HepG2 (cell line): ENCODE measurements around the gene CUEDC2. TPM values are rescaled to one million over a fixed set of nuclear protein-coding genes. Genes with fewer than 3 reads are reported as not detected.

ENCODE experiments used
- ARNT ChIP-seq: fragments of 450-650 bp; IDR thresholded peaks from 2 replicates; pipeline ENCODE4 v1.6.1; 2017
- EP300 ChIP-seq, 3 experiments: sonication (generic) in 1 of 3; formaldehyde crosslinking in 1 of 3; IDR thresholded peaks; 2 replicates each; pipeline versions ENCODE4 v1.5.1 to v1.6.1; 2011 to 2020; ENCODE audit warnings: low read depth in 2 of 3, low read length in 2 of 3, borderline replicate concordance in 1 of 3, improper control_type of control experiment in 1 of 3, mild to moderate bottlenecking in 1 of 3, missing genetic modification reagents in 1 of 3, moderate library complexity in 1 of 3
- FOXK1 ChIP-seq: sonication (generic); formaldehyde crosslinking; IDR thresholded peaks from 2 replicates; pipeline ENCODE4 v1.4.0; 2020; ENCODE audit warnings: low read depth, missing genetic modification reagents, borderline replicate concordance
- PATZ1 ChIP-seq: sonication (generic); formaldehyde crosslinking; IDR thresholded peaks from 2 replicates; pipeline ENCODE4 v1.4.0; 2020; ENCODE audit warnings: missing genetic modification reagents
- RBAK ChIP-seq: sonication (generic); formaldehyde crosslinking; IDR thresholded peaks from 2 replicates; pipeline ENCODE4 v1.5.1; 2020; ENCODE audit warnings: mild to moderate bottlenecking, missing genetic modification reagents
- ZBTB20 ChIP-seq: sonication (generic); formaldehyde crosslinking; IDR thresholded peaks from 2 replicates; pipeline ENCODE4 v1.8.1; 2023; ENCODE audit warnings: missing genetic modification reagents, low read depth, mild to moderate bottlenecking, borderline replicate concordance
- ZNF784 ChIP-seq: sonication (generic); formaldehyde crosslinking; IDR thresholded peaks from 2 replicates; pipeline ENCODE4 v1.5.1; 2020; ENCODE audit warnings: missing genetic modification reagents, mild to moderate bottlenecking, borderline replicate concordance
- polyA plus RNA-seq, 8 experiments: library from polyadenylated mRNA; depleted of rRNA in 3 of 8; stranded (reverse) in 7 of 8; unstranded in 1 of 8; fragments of >200 nt; fragmentation: Illumina TruSeq in 4 of 8; extraction: Trizol in 4 of 8; gene quantifications; 2 replicates each; pipeline versions ENCODE4 v1.2.1 to v1.2.3, GENCODE V29; 2011 to 2016; ENCODE audit warnings: low read depth in 4 of 8, missing spikeins in 1 of 8, mixed read lengths in 1 of 8; ENCODE audit not compliant: insufficient read depth in 1 of 8
- total RNA-seq, 5 experiments: library from RNA; depleted of rRNA; stranded (reverse); fragments of >200 nt; fragmentation: Illumina TruSeq; extraction: Trizol; gene quantifications; 2 replicates each; pipeline ENCODE4 v1.2.3, GENCODE V29; 2016; ENCODE audit warnings: low read depth in 1 of 5
- TF ChIP-seq, protein P1 (sequence below): sonication (generic); formaldehyde crosslinking; IDR thresholded peaks from 2 replicates; pipeline ENCODE4 v1.9.0; 2021; ENCODE audit warnings: mild to moderate bottlenecking, missing genetic modification reagents
- TF ChIP-seq, protein P2 (sequence below): IDR thresholded peaks from 2 replicates; pipeline ENCODE4 v1.6.1; 2016; ENCODE audit warnings: low read depth
- TF ChIP-seq, protein P3 (sequence below): sonication (generic); formaldehyde crosslinking; IDR thresholded peaks from 2 replicates; pipeline ENCODE4 v1.5.0; 2020; ENCODE audit warnings: missing genetic modification reagents
- TF ChIP-seq, protein P4 (sequence below): sonication (generic); formaldehyde crosslinking; IDR thresholded peaks from 2 replicates; pipeline ENCODE4 v1.4.0; 2020; ENCODE audit warnings: missing genetic modification reagents, borderline replicate concordance

The CUEDC2 gene
- total and polyA plus RNA-seq, 2 of the 13 experiments (the other 11 are each of a cell fraction or from before 2014, with no cell fraction given): 13.1 to 18.4 TPM

DNA sequence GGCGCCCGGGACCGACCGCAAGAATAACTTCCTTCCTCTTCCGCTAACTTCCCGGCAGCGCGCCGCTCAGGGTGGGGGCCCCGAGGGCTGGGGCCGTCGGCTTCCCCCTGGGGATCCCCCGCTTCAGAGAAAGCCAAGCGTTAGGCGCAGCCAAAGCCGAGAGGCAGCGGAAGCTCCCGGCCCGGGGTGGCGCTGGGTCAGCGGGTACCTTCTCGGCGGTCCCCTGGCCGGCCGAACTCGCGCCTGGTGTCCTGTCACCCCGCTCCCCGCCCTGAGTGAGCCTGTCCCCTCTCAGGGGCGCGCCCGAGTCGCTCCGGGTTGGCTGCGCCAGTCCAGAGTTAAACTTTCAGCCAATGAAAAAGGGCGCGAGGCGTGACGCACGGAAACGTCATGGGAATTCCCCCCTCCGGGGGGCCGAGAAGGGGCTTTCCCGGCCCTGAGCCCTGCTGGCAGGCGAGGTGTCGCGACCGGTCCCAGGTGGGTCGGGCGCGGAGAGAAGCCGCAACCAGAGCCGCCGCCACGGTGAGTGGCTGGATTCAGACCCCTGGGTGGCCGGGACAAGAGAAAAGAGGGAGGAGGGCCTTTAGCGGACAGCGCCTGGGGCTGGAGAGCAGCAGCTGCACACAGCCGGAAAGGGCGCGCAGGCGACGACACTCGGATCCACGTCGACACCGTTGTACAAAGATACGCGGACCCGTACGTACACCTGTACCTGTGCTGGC is 38.1 kb downstream of the CUEDC2 start (continued):
- TF ChIP-seq, protein P1, sequence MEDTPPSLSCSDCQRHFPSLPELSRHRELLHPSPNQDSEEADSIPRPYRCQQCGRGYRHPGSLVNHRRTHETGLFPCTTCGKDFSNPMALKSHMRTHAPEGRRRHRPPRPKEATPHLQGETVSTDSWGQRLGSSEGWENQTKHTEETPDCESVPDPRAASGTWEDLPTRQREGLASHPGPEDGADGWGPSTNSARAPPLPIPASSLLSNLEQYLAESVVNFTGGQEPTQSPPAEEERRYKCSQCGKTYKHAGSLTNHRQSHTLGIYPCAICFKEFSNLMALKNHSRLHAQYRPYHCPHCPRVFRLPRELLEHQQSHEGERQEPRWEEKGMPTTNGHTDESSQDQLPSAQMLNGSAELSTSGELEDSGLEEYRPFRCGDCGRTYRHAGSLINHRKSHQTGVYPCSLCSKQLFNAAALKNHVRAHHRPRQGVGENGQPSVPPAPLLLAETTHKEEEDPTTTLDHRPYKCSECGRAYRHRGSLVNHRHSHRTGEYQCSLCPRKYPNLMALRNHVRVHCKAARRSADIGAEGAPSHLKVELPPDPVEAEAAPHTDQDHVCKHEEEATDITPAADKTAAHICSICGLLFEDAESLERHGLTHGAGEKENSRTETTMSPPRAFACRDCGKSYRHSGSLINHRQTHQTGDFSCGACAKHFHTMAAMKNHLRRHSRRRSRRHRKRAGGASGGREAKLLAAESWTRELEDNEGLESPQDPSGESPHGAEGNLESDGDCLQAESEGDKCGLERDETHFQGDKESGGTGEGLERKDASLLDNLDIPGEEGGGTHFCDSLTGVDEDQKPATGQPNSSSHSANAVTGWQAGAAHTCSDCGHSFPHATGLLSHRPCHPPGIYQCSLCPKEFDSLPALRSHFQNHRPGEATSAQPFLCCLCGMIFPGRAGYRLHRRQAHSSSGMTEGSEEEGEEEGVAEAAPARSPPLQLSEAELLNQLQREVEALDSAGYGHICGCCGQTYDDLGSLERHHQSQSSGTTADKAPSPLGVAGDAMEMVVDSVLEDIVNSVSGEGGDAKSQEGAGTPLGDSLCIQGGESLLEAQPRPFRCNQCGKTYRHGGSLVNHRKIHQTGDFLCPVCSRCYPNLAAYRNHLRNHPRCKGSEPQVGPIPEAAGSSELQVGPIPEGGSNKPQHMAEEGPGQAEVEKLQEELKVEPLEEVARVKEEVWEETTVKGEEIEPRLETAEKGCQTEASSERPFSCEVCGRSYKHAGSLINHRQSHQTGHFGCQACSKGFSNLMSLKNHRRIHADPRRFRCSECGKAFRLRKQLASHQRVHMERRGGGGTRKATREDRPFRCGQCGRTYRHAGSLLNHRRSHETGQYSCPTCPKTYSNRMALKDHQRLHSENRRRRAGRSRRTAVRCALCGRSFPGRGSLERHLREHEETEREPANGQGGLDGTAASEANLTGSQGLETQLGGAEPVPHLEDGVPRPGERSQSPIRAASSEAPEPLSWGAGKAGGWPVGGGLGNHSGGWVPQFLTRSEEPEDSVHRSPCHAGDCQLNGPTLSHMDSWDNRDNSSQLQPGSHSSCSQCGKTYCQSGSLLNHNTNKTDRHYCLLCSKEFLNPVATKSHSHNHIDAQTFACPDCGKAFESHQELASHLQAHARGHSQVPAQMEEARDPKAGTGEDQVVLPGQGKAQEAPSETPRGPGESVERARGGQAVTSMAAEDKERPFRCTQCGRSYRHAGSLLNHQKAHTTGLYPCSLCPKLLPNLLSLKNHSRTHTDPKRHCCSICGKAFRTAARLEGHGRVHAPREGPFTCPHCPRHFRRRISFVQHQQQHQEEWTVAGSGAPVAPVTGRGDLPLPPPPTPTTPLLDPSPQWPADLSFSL: no peak; the same call in 1 of the 2 replicates
- TF ChIP-seq FOXK1 (CRISPR knock-in tag): peak; percentile 39; the same call in 1 of the 2 replicates
- TF ChIP-seq PATZ1: peak; percentile 99
- TF ChIP-seq, protein P2, sequence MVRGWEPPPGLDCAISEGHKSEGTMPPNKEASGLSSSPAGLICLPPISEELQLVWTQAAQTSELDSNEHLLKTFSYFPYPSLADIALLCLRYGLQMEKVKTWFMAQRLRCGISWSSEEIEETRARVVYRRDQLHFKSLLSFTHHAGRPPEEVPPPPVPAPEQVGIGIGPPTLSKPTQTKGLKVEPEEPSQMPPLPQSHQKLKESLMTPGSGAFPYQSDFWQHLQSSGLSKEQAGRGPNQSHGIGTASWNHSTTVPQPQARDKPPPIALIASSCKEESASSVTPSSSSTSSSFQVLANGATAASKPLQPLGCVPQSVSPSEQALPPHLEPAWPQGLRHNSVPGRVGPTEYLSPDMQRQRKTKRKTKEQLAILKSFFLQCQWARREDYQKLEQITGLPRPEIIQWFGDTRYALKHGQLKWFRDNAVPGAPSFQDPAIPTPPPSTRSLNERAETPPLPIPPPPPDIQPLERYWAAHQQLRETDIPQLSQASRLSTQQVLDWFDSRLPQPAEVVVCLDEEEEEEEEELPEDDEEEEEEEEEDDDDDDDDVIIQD (CRISPR knock-in tag): no peak
- no peak for TF ChIP-seq ZBTB20 (CRISPR knock-in tag)
- TF ChIP-seq EP300 (IDR thresholded peaks at IDR 0.05; ENCODE audit: low read depth in 2 of 2, low read length in 2 of 2): no peak
- TF ChIP-seq EP300 (CRISPR knock-in tag; IDR thresholded peaks at IDR 0.05; ENCODE audit: borderline replicate concordance): no peak
- TF ChIP-seq RBAK (CRISPR knock-in tag): no peak
- TF ChIP-seq ZNF784: 0 out of 2 replicates have a peak, but pooled peaks have one; percentile 27
- TF ChIP-seq, protein P3, sequence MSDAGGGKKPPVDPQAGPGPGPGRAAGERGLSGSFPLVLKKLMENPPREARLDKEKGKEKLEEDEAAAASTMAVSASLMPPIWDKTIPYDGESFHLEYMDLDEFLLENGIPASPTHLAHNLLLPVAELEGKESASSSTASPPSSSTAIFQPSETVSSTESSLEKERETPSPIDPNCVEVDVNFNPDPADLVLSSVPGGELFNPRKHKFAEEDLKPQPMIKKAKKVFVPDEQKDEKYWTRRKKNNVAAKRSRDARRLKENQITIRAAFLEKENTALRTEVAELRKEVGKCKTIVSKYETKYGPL: 0 out of 2 replicates have a peak, but pooled peaks have one; percentile 54
- TF ChIP-seq, protein P4, sequence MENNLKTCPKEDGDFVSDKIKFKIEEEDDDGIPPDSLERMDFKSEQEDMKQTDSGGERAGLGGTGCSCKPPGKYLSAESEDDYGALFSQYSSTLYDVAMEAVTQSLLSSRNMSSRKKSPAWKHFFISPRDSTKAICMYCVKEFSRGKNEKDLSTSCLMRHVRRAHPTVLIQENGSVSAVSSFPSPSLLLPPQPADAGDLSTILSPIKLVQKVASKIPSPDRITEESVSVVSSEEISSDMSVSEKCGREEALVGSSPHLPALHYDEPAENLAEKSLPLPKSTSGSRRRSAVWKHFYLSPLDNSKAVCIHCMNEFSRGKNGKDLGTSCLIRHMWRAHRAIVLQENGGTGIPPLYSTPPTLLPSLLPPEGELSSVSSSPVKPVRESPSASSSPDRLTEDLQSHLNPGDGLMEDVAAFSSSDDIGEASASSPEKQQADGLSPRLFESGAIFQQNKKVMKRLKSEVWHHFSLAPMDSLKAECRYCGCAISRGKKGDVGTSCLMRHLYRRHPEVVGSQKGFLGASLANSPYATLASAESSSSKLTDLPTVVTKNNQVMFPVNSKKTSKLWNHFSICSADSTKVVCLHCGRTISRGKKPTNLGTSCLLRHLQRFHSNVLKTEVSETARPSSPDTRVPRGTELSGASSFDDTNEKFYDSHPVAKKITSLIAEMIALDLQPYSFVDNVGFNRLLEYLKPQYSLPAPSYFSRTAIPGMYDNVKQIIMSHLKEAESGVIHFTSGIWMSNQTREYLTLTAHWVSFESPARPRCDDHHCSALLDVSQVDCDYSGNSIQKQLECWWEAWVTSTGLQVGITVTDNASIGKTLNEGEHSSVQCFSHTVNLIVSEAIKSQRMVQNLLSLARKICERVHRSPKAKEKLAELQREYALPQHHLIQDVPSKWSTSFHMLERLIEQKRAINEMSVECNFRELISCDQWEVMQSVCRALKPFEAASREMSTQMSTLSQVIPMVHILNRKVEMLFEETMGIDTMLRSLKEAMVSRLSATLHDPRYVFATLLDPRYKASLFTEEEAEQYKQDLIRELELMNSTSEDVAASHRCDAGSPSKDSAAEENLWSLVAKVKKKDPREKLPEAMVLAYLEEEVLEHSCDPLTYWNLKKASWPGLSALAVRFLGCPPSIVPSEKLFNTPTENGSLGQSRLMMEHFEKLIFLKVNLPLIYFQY (CRISPR knock-in tag): no peak
- no peak for TF ChIP-seq ARNT
